HEK293 (cell line): ENCODE measurements around the gene BZW2.

ENCODE experiments used
- CTCF ChIA-PET: fragments of 350-600 bp; formaldehyde crosslinking; extraction: SDS; loops from one replicate; lab custom pipeline; 2021; ENCODE audit warnings: antibody characterized with exemption; lab: Yijun Ruan, JAX
- POLR2A ChIA-PET: fragments of 300-600 bp; formaldehyde crosslinking; extraction: SDS; loops from one replicate; lab custom pipeline; 2020; ENCODE audit warnings: antibody characterized with exemption, inconsistent platforms; lab: Yijun Ruan, JAX
- H3K27ac ChIP-seq: fragments of 200-500 bp; sonication (Bioruptor generic); 2 replicates; pipeline ENCODE4 v1.5.1; 2014; ENCODE audit warnings: low read depth, low read length, control low read depth, inconsistent platforms; ENCODE audit errors: extremely low read depth
- H3K36me3 ChIP-seq, 2 experiments: fragments of 200-500 bp in 1 of 2; sonication (Bioruptor generic) in 1 of 2; 1 replicate in 1 of 2; 2 replicates in 1 of 2; pipeline ENCODE4 v1.5.1; 2014 to 2017; ENCODE audit warnings: inconsistent platforms in 2 of 2, low read length in 2 of 2; ENCODE audit not compliant: control insufficient read depth in 2 of 2, insufficient read depth in 1 of 2
- H3K4me1 ChIP-seq: fragments of 200-500 bp; sonication (Bioruptor generic); 2 replicates; pipeline ENCODE4 v1.5.1; 2014; ENCODE audit warnings: mild to moderate bottlenecking, low read length, inconsistent platforms; ENCODE audit not compliant: control insufficient read depth, insufficient read depth
- H3K4me3 ChIP-seq: 2 replicates; pipeline ENCODE4 v1.5.1; 2011; ENCODE audit warnings: low read depth, mild to moderate bottlenecking, control low read depth, low read length, moderate library complexity
- H3K9me3 ChIP-seq: fragments of 200-500 bp; sonication (Bioruptor generic); 2 replicates; pipeline ENCODE4 v1.5.1; 2014; ENCODE audit warnings: low read depth, low read length, inconsistent platforms; ENCODE audit not compliant: control insufficient read depth, insufficient read depth
- ATF2 ChIP-seq: fragments of 450-650 bp; formaldehyde crosslinking; IDR thresholded peaks from 2 replicates; pipeline ENCODE4 v1.5.1; 2016; ENCODE audit warnings: missing biosample characterization, missing genetic modification characterization, low read depth
- GFI1B ChIP-seq: fragments of 450-650 bp; formaldehyde crosslinking; IDR thresholded peaks from 2 replicates; pipeline ENCODE4 v1.5.1; 2016; ENCODE audit warnings: missing biosample characterization, missing genetic modification characterization
- GLI2 ChIP-seq: fragments of 450-650 bp; formaldehyde crosslinking; IDR thresholded peaks from 2 replicates; pipeline ENCODE4; 2017; ENCODE audit warnings: missing biosample characterization, missing genetic modification characterization, low read depth, borderline replicate concordance
- KLF10 ChIP-seq: fragments of 450-650 bp; IDR thresholded peaks from 2 replicates; pipeline ENCODE4 v1.5.1; 2018; ENCODE audit warnings: missing biosample characterization, mild to moderate bottlenecking, missing genetic modification characterization
- KLF9 ChIP-seq: fragments of 450-650 bp; formaldehyde crosslinking; IDR thresholded peaks from 2 replicates; pipeline ENCODE4 v1.5.1; 2016; ENCODE audit warnings: missing biosample characterization, missing genetic modification characterization, low read depth
- MYNN ChIP-seq: fragments of 450-650 bp; formaldehyde crosslinking; IDR thresholded peaks from 2 replicates; pipeline ENCODE4 v1.5.1; 2016; ENCODE audit warnings: missing biosample characterization, missing genetic modification characterization, borderline replicate concordance
- SP2 ChIP-seq: fragments of 450-650 bp; formaldehyde crosslinking; IDR thresholded peaks from 2 replicates; pipeline ENCODE4 v1.5.1; 2016; ENCODE audit warnings: missing biosample characterization, missing genetic modification characterization
- ZBTB44 ChIP-seq: fragments of 450-650 bp; IDR thresholded peaks from 2 replicates; pipeline ENCODE4 v1.5.1; 2018; ENCODE audit warnings: missing biosample characterization, mild to moderate bottlenecking, missing genetic modification characterization
- ZBTB6 ChIP-seq: fragments of 450-650 bp; formaldehyde crosslinking; IDR thresholded peaks from 2 replicates; pipeline ENCODE4 v1.5.1; 2017; ENCODE audit warnings: missing biosample characterization, missing genetic modification characterization
- ZBTB8A ChIP-seq: fragments of 450-650 bp; formaldehyde crosslinking; IDR thresholded peaks from 2 replicates; pipeline ENCODE4 v1.5.1; 2016; ENCODE audit warnings: missing biosample characterization, missing genetic modification characterization
- ZIC2 ChIP-seq: fragments of 450-650 bp; formaldehyde crosslinking; IDR thresholded peaks from 2 replicates; pipeline ENCODE4 v1.5.1; 2016; ENCODE audit warnings: missing biosample characterization, missing genetic modification characterization
- ZNF112 ChIP-seq: fragments of 450-650 bp; formaldehyde crosslinking; IDR thresholded peaks from 2 replicates; pipeline ENCODE4 v1.5.0; 2017; ENCODE audit warnings: missing biosample characterization, missing genetic modification characterization
- ZNF132 ChIP-seq: fragments of 450-650 bp; formaldehyde crosslinking; IDR thresholded peaks from 2 replicates; pipeline ENCODE4 v1.5.1; 2017; ENCODE audit warnings: missing biosample characterization, missing genetic modification characterization, borderline replicate concordance
- ZNF138 ChIP-seq: fragments of 450-650 bp; formaldehyde crosslinking; IDR thresholded peaks from 2 replicates; pipeline ENCODE4 v1.5.1; 2016; ENCODE audit warnings: missing biosample characterization, missing genetic modification characterization, borderline replicate concordance
- ZNF223 ChIP-seq: fragments of 450-650 bp; formaldehyde crosslinking; IDR thresholded peaks from 2 replicates; pipeline ENCODE4 v1.5.1; 2016; ENCODE audit warnings: missing biosample characterization, missing genetic modification characterization
- ZNF239 ChIP-seq: fragments of 450-650 bp; formaldehyde crosslinking; IDR thresholded peaks from 2 replicates; pipeline ENCODE4 v1.5.1; 2016; ENCODE audit warnings: missing biosample characterization, missing genetic modification characterization
- ZNF324 ChIP-seq: fragments of 450-650 bp; formaldehyde crosslinking; IDR thresholded peaks from 2 replicates; pipeline ENCODE4 v1.5.1; 2016; ENCODE audit warnings: missing biosample characterization, missing genetic modification characterization
- ZNF394 ChIP-seq: fragments of 450-650 bp; formaldehyde crosslinking; IDR thresholded peaks from 2 replicates; pipeline ENCODE4 v1.5.1; 2016; ENCODE audit warnings: missing biosample characterization, missing genetic modification characterization, mild to moderate bottlenecking, moderate library complexity, borderline replicate concordance
- ZNF404 ChIP-seq: fragments of 450-650 bp; formaldehyde crosslinking; IDR thresholded peaks from 2 replicates; pipeline ENCODE4 v1.5.1; 2017; ENCODE audit warnings: missing biosample characterization, missing genetic modification characterization
- ZNF423 ChIP-seq: fragments of 450-650 bp; formaldehyde crosslinking; IDR thresholded peaks from 2 replicates; pipeline ENCODE4 v1.5.1; 2016; ENCODE audit warnings: missing biosample characterization, missing genetic modification characterization
- ZNF529 ChIP-seq: fragments of 450-650 bp; formaldehyde crosslinking; IDR thresholded peaks from 2 replicates; pipeline ENCODE4 v1.5.1; 2017; ENCODE audit warnings: missing genetic modification characterization, missing biosample characterization; ENCODE audit not compliant: insufficient replicate concordance
- ZNF549 ChIP-seq: fragments of 450-650 bp; IDR thresholded peaks from 2 replicates; pipeline ENCODE4 v1.5.1; 2018; ENCODE audit warnings: missing biosample characterization, missing genetic modification characterization, mild to moderate bottlenecking, inconsistent platforms, moderate library complexity
- ZNF560 ChIP-seq: fragments of 450-650 bp; formaldehyde crosslinking; IDR thresholded peaks from 2 replicates; pipeline ENCODE4 v1.5.1; 2017; ENCODE audit warnings: missing biosample characterization, missing genetic modification characterization, borderline replicate concordance
- ZNF677 ChIP-seq: fragments of 450-650 bp; IDR thresholded peaks from 2 replicates; pipeline ENCODE4 v1.5.0; 2018; ENCODE audit warnings: missing biosample characterization, mild to moderate bottlenecking, missing genetic modification characterization, moderate library complexity
- ZNF747 ChIP-seq: fragments of 450-650 bp; formaldehyde crosslinking; IDR thresholded peaks from 2 replicates; pipeline ENCODE4 v1.5.1; 2016; ENCODE audit warnings: missing biosample characterization, missing genetic modification characterization
- ZNF776 ChIP-seq: fragments of 450-650 bp; formaldehyde crosslinking; IDR thresholded peaks from 2 replicates; pipeline ENCODE4 v1.5.0; 2017; ENCODE audit warnings: missing biosample characterization, missing genetic modification characterization, borderline replicate concordance
- ZNF777 ChIP-seq: fragments of 450-650 bp; formaldehyde crosslinking; IDR thresholded peaks from 2 replicates; pipeline ENCODE4 v1.5.1; 2017; ENCODE audit warnings: missing biosample characterization, missing genetic modification characterization, borderline replicate concordance
- ZSCAN18 ChIP-seq: fragments of 450-650 bp; formaldehyde crosslinking; IDR thresholded peaks from 2 replicates; pipeline ENCODE4 v1.5.1; 2016; ENCODE audit warnings: missing biosample characterization, missing genetic modification characterization

Gene BZW2

GRCh38 chr7:16718111-16718656, 72.2 kb downstream of the BZW2 start:
- Histone ChIP-seq H3K4me3 (no peak overlapping the region), H3K36me3 (no peaks in the 10 kb centered on the region), H3K9me3 (no peaks in the 10 kb centered on the region), H3K27ac (no peak overlapping the region), H3K4me1 (no peaks in the 10 kb centered on the region)
- ChIA-PET POLR2A (no interaction called here), CTCF (no interaction called here)
- TF ChIP-seq KLF10 (tag by site-specific recombination) (no peak), ZNF324 (tag by site-specific recombination) (no peak), ZNF423 (tag by site-specific recombination) (no peak), ZSCAN18 (tag by site-specific recombination) (no peak), ZNF239 (tag by site-specific recombination) (no peak), ZNF549 (tag by site-specific recombination) (no peak), ZNF223 (tag by site-specific recombination) (no peak), ZBTB8A (tag by site-specific recombination) (no peak), ATF2 (no peak), ZNF138 (no peak), ZNF112 (tag by site-specific recombination) (no peak), GLI2 (tag by site-specific recombination) (no peak), ZBTB6 (tag by site-specific recombination) (no peak)

GRCh38 chr7:16719699-16720098, 73.7 kb downstream of the BZW2 start:
- Histone ChIP-seq H3K4me3 (no peak overlapping the region), H3K4me1 (no peaks in the 10 kb centered on the region), H3K27ac (no peak overlapping the region), H3K36me3 (no peaks in the 10 kb centered on the region), H3K9me3 (no peaks in the 10 kb centered on the region)
- ChIA-PET POLR2A (no interaction called here), CTCF (no interaction called here)
- TF ChIP-seq ZNF223 (tag by site-specific recombination) (no peak), ZNF239 (tag by site-specific recombination) (no peak), ZNF404 (tag by site-specific recombination) (no peak), ZNF394 (tag by site-specific recombination) (no peak), ZNF747 (tag by site-specific recombination) (no peak), ZNF777 (tag by site-specific recombination) (no peak), ZNF529 (tag by site-specific recombination) (no peak), ZBTB6 (tag by site-specific recombination) (no peak), MYNN (tag by site-specific recombination) (no peak), ZNF776 (tag by site-specific recombination) (no peak), ZNF677 (tag by site-specific recombination) (no peak), SP2 (tag by site-specific recombination) (no peak), ZIC2 (tag by site-specific recombination) (no peak), ZNF560 (tag by site-specific recombination) (no peak), KLF9 (no peak), ZBTB44 (tag by site-specific recombination) (no peak), GFI1B (tag by site-specific recombination) (no peak), ZNF132 (tag by site-specific recombination) (no peak)
